HG03060 (cell line): ENCODE measurements around the gene FOXN1.

ENCODE experiments used
- ATAC-seq: cut with Tn5 transposase; IDR thresholded peaks from one replicate; pipeline ENCODE4 v1.9.1; 2021; ENCODE audit warnings: low read depth, moderate number of reproducible peaks; ENCODE audit not compliant: unreplicated experiment

Gene FOXN1

DNA sequence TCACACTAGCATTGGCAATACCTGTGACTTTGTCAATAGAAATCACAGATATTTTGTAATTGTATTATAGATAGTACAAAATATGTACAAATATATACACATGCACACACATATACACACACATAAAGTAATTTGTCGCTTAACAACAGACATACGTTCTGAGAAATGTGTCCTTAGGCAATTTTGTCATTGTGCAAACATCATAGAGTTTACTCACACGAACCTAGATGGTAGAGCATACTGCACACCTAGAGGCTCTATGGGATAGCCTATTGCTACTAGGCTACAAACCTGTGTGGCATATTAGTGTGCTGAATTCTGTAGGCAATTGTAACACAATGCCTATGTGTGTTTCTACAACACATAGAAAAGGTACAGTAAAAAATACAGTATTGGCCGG is 35.3 kb downstream of the FOXN1 start:
- no peak for ATAC-seq

DNA sequence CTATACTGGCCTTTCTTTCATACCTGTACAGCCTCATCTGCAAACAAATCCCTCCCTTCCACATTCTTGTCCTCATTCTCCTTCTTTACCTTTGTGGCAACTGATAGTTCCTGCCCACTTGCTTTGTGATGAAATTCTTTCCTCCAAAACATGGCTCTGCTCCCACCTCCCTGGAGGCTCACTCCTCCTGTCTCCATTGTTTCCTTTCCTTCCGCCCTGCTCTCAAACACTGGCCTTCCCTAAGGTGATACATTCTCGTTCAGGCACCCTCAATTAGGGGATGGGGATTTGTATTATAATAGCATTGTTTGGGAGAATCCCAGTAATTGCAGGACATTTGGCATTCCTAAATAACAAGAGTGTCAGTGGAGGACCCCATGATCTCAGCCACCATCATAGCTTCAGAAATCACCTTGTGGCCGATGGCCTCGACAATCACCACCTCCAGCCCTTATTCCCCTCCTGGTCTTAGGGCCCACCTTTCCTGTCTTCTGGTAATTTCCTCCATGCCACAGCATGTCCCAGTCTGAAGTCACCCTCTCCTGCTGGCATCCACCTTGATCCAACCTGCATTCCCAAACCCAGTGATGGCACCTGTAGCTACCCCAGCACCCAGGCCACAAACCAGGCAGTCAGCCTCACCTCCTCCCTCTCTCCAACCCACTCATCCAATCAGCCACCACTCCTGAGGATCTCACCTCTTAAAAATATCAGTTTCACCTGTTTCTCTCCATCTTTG is 38.4 kb downstream of the FOXN1 start:
- no peak for ATAC-seq

DNA sequence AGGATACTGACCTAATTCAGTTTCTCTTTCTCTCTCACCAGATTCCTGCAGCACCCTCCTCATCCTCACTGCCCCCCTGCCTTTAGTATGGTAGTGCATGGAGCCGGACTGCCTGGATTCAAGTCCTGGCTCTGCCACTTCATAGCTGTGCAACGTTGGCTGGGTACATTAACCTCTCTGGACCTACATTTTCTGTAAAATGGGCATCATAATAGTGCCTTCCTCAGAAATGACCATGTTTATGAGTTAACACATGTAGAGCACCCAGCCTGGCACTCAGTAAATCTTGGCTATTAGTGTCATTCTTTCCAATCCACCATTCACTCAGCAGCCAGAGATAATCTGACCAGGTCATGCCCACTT is 39.0 kb downstream of the FOXN1 start:
- no peak for ATAC-seq

DNA sequence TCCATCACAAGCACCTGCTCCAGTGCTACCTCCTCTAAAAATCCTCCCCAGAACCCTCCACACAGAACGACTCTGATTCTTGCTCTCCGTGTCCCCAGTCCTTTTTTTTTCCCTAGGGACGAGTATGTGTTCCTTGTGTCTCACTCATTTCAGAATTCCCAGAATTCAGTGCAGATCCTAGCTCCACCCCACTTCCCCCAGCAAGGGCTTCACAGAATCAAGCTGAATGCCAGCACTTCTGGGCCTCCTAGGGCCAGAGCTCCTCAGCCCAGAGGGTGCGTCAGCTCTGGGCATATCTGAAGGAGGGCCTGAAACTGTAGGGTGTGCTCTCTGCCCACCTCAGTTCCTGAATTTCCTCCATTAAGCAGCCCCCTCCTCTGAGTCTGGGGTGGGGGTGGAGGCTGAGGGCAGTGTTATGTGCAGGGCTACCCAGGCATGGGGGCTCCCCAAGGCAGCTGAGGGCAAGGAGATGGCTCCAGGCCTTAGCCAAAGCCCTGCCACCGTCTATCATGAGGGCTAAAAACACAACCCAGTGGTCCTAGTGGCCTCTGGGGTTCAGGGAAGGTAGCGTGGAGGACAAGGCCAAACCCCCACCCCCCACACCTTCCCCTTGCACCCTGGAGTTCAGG is 39.8 kb downstream of the FOXN1 start:
- ATAC-seq, result no peak

DNA sequence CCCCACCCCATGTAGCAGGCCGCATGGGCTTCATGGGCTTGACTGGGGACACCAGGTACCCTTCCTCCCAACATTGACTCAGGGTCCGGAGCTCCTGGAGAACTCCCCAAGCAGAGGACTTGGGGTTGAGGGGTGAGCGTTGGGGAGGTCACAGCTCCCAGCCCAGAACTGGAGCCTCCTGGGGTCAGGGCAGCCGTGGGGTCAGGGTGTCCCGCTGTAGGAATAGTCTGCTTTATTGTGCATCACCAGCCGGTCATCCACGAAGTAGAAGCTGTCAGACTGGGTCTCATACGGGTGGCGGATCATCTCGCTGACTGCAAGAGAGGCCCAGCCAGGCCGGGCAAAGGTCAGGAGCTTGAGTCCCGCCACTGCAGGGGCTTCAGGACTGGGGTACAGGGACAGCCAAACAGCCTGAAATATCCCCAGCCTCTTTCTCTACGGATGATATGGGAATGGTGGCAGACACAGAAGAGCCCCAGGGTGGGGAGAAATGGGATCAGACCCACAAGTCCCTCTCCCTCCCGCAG is 41.0 kb downstream of the FOXN1 start:
- no peak for ATAC-seq

DNA sequence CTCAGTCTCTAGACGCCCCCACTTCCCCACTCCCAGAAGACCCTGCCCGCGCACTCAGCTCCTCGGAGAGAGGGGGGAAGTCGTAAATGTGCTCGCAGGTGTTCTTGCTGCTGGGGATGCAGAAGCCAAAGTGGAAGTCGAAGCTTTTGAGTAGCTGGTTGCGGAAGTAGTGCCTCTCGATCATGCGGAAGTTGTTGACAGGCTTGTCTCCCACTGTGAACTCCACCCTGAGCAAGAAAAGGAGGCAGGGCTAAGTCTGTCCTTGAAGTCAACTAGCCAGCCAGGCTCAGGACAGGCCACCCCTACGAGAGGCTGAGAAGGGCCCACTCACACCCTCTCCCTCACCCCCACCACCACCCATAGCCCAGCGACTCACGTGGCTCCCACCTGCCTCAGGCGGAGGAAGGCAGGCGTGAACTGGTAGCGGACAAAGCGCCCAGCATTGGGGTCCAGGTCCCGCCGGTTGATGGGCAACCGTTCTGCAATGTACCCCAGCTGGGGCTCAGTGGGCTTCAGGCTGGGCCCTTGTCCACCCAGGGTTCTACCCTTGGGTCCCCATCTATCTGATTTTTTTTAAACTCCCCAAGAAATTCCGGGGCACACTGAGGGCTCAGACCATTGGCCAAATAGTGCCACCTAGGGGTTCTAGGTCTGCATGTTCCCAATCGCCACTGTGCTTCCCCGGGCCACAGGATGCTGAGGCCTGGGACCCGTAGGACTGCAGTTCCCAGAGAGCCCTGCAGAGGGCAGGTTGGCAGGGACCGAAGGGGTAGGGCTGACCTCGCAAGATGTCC is 41.7 kb downstream of the FOXN1 start:
- no peak for ATAC-seq

DNA sequence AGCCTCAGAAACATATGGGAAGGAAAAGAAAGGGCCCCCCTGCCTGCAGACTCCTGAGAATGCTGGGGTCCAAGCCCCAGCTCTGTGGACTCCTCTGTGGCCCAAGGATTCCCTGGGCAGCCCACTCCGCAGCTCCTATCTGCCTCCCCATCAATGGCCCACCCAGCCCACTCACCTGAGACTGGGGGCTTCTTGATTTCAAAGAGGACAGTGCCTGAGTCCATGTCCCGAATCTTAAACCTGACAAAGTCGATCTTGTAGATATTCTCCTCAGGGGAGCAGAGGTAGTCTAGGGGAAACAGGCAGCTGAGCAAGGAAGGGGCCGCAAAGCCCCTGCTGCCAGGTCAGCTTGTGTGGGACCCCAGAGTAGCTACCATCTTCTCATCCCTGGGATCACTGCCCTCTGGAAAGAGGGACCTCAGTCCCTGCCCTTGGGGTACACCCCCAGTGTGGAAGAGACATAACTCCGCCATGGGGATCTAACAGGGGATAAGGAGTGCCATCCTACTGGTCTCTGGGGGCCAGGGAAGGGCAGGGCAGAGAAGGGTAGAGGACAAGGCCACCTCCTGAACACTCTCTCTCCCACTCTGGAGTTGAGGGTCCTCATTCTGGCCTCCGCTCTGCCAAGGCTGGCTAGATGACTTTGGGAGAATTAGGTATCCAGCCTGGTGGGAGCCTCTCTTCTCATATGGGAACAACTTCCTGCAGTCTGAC is 42.4 kb downstream of the FOXN1 start:
- ATAC-seq, result no peak

DNA sequence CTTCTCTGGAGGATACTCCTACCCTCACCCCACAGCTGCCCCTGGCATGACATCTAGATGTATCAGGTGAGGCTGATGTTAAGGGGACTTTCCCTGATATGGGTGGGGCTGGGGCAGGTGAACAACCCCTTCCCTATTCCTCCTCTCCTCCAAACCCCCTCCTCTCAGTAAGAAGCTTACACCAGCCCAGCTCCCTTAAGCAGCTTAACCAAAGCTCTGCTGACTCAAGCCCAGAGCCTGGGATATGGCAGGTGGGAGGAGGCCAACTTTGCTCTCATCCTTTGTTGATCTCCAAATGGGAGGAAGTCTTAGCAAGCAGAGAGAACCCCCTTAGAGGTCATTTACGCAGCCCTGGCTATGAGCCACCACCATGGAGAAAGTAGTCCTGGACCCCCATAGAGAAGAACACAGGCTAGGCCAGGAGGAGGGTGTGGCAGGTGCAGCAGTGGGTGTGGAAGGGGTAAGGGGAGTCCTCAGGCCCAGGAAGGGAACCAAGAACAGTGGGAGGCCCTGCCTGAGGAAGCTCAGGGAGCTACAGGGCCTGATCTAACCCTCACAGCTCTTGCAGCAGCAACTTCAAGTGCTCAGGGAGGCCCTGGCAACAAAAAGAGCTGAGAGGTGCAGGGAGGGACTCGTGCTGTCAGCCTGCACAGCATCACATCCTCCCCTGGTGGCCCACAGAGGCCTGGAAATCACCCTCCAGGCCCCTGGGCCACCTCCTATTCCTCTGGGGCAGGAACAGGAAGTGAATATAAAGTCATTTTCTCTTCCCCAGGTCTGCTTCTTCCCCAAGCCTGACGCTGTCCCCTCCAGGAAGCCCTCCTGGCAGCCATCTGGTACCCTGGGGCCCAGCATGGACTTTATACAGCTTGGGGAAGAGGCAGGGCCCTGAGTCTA is 43.3 kb downstream of the FOXN1 start:
- ATAC-seq, result no peak

DNA sequence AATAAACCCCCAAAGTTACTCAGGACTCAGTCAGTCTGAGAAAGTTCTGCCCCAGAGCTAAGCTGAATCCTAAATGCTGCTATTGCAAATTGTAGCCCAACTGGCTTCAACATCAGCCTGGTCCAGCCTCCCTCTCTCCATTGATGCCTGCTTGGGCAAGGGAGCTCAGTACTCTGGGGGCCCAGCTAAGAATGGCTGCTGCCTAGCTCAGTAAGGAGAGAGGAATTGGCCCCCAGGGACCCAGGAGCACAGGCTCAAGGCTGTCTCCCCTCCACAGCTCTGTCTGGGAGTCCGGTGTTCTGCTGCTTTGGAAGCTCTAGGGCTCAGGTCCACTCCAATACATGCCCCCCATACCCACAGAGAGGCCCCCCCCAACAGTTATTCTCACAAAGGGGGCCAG is 44.7 kb downstream of the FOXN1 start:
- no peak for ATAC-seq

DNA sequence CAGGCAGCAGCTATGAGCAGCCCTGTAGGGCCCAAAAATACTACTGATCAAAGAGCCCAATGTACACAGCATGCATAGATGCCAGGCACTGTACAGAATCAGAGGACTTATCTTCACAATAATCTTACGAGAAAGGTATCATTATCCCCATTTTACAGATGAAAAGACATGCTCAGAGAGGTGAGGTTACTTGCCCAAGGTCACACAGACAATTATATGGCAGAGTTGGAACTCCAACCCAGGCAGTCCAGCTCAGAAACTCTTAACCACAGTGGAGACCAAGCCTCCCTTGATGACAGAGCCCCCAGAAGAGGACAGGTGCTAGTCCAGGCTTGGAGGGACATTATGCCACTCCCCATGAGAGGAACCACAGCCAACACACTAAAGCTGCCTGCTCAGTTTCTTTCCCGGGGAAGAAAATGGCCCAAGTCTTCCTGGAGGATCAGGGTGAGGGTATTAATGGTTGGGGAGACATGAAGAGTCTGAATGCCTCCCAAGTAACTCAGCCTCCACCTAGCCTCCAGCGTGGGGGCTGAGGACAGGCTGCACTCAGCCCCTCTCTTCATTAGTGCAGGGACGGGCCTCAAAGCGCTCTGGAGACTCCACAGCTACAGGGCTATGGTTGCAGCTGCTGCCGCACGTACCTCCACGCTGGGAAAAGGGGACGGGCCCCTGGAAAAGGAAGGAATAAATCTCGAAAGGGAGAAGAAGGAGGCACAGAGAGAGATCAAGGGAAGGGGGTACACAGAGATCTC is 45.5 kb downstream of the FOXN1 start:
- no peak for ATAC-seq

DNA sequence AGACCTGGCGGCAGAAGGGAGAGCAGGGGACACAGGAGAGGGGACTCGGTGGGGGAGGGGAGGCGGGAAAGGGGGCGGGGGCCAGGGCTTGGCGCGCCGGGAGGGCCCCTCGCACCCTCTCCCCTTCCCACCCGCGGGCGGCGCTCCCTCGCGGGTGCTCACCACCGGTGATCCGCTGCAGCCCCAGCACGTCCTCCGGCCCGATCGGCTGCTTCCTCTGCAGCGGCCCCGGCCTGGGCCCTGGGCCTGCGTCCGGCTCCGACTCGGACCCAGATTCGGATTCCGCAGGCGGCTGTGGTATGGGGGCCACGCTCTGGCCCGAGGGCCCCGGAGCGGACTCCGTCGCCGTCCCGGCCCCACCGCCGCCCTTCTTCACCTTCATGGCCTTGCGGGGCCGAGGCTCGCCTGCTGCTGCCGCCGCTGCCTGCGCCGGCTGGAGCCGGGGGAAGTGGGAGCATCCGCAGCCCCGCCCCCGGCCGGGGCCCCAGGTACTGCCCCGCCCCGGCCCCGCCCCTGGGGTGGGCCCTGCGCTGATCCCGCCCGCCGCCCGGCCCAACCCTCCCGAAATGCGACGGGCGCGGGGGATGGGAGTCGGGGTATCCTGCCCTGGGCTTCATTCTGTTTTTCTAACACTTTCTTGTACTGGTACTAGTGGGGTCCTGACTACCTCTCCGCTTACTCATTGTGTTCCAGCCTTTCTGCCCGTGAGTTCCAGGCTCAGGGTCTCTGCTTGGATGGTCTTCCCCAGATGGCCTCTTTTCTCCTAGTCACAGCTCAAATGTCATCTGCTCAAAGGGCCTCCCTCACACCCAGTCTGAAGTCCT is 46.2 kb downstream of the FOXN1 start, which contains the start of gene UNC119:
Gene UNC119, minus strand, starts transcription at position 449 of the 824 bp plus-strand sequence. Its CDS starts 67 bp downstream, at position 382.
- ATAC-seq, result no peak

DNA sequence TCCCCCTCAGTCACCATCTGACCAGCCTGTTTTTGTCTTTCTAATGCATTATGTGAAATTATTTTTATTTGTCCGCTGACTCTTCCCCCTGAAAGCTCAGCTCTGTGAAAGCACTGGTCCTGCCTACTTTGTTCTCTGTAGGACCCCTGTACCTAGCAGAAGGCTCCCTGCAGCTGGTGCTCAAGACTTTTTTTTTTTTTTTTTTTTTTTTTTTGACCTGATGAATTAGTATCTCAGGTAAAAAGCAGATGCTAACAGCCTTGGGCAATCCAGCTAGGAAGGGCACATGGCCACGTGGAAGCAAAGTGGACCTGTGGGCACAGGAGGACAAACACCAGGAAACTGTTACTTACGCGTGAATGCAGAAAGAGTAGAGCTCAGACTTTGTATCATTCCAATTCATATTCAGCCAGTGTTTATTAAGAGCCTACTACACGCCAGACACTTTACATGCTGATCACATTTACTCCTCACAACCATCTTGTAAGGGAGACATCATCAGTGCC is 46.9 kb downstream of the FOXN1 start:
- no peak for ATAC-seq

DNA sequence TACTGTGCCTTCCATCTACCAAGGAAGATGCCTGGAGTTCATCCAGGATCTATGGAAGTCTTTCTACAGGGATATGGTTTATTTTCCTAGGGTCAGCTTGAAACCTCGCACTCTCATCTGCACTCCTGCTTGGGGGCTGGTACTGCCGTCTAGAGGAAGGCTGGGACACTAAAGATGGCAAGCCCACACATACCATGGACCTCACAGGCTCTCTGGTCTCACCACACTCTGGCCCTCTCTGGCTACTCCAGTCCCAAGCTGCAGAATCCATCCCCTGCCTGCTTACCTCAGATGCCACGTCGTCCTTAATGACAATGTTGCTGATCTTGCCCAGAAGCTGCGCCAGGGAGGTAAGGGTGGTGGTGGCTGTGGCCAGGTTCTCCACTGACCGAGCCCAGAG is 48.4 kb downstream of the FOXN1 start:
- ATAC-seq, result no peak

DNA sequence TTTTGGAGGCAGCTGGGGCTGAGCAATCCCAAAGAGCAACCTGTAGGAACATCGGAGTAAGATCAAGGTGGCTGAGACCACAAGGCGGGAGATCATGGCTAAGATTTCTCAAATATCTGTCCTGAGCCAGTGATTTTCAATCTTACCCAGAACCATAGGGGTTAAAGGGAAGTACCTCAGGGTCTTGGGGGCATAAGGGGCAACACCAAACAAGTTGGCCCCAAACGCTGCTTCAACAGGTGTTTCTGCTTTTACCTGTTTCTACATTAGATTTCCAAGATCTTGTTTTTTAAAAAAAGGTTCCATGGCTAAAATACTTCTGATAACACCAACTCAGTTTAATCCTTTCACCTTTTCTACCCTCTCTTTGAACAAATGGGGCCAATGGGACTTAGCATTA is 48.9 kb downstream of the FOXN1 start:
- no peak for ATAC-seq

DNA sequence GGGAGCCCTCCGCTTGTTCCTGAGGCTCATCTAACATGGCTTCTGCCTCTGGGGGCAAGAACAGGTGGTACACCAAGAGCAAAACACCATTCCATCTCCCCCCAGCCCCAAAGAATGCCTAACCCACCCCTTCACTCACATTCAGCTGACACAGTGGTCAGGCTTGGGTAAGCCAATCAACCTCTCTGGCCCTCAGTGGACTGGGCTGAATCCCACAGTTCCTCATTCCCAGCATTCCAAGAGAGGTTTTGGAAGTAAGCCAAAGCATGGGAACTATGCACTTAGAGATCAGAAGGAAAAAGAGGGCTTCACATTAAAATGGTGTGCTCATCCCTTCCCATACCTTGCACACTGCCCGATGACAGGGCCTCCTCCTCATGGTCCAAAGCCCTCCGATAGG is 57.3 kb downstream of the FOXN1 start:
- no peak for ATAC-seq

DNA sequence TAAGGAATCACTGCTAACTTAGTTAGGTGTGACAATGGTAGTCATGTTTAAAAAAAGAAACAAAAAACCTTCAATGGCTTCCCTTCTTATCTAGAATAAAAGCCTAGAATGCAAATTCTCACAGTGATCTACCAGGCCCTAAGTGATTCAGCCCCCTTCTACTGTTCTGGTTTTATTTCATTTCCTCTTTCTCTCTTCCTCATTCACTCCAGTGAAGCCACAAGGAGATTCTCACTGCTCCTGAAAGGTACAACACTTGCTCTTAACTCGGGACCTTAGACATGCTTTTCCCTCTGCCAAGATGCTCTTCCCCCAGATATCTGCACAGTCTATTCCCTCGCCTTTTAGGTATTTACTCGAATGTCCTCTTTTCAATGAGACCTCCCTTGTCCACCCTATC is 61.5 kb downstream of the FOXN1 start:
- ATAC-seq, result no peak

DNA sequence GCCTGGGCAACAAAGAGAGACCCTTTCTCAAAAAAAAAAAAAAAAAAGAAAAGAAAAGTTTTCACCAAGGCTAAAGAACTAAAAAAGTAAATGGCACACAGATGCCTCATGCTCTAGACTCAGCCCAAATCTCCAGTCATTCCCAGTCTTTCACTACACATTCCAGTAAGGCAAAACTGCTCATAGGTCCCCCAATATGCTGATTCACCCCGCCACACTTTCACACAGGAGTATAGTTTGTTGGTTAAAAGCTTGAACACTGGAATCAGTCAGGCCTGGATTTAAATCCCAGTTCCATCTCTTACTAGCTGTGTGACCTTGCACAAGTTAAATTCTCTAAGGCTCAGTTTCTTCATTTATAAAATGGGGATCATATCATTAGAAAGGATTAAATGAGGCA is 63.3 kb downstream of the FOXN1 start:
- no peak for ATAC-seq
